HCT116 (cell line): Measurements from ENCODE around the gene PVALEF. TPM values are rescaled to one million over a fixed set of nuclear protein-coding genes. Genes with fewer than 3 reads are reported as not detected.

ENCODE experiments used
- ATAC-seq: fragments of 200-7000 bp; cut with Tn5 transposase; 2 replicates; pipeline ENCODE4 v1.9.1; 2020; ENCODE audit warnings: mild to moderate bottlenecking, moderate library complexity
- BruUV-seq: library from RNA; stranded (reverse); fragments of 400-500 nt; replicated peaks from 2 replicates; lab custom pipeline; 2021; lab: Mats Ljungman, UMichigan
- CTCF ChIA-PET: fragments of 300-600 bp; sonication (Branson Sonifier 250); formaldehyde crosslinking; loops from one replicate; lab custom pipeline; 2021; ENCODE audit warnings: antibody characterized with exemption; lab: Charles Lee
- POLR2A ChIA-PET: fragments of 300-600, 350-600 bp; sonication (Branson Sonifier 250); formaldehyde crosslinking; loops from one replicate; lab custom pipeline; 2021; ENCODE audit warnings: antibody characterized with exemption; lab: Charles Lee
- RAD21 ChIA-PET, 2 experiments: fragments of 300-600 bp; sonication (Branson Sonifier 250); formaldehyde crosslinking; loops; one replicate each; lab custom pipeline; 2023; ENCODE audit warnings: low total read pairs in 2 of 2; ENCODE audit not compliant: uncharacterized antibody in 2 of 2, unreplicated experiment in 2 of 2, low non-redundant PET in 1 of 2; lab: Charles Lee
- DNase-seq: peaks from one replicate; pipeline ENCODE4 v3.0.0-alpha.2; 2010; ENCODE audit warnings: low read depth, low spot score
- H2AFZ ChIP-seq: fragments of 200-600 bp; shearing (Covaris generic), sonication (generic); 2 replicates; pipeline ENCODE4 v1.6.1; 2017; ENCODE audit warnings: low read depth, mixed run types, mixed read lengths, antibody characterized with exemption, low read length; ENCODE audit not compliant: poor library complexity, severe bottlenecking
- H3K27ac ChIP-seq: 2 replicates; pipeline ENCODE4 v1.5.1; 2012; ENCODE audit warnings: low read depth, low read length
- H3K27me3 ChIP-seq: fragments of 200-600 bp; sonication (generic); 2 replicates; pipeline ENCODE4 v1.6.1; 2016; ENCODE audit warnings: mixed run types, low read length, mixed read lengths; ENCODE audit not compliant: insufficient read depth
- H3K36me3 ChIP-seq, 2 experiments: fragments of 200-500 bp in 1 of 2; fragments of 200-600 bp in 1 of 2; sonication (Bioruptor generic) in 1 of 2; sonication (generic) in 1 of 2; 2 replicates each; pipeline versions ENCODE4 v1.5.1 to v1.6.1; 2014 to 2016; ENCODE audit warnings: low read length in 2 of 2, inconsistent platforms in 1 of 2, mixed read lengths in 1 of 2, mixed run types in 1 of 2; ENCODE audit not compliant: insufficient read depth in 2 of 2, control insufficient read depth in 1 of 2
- H3K4me1 ChIP-seq, 2 experiments: fragments of 200-600 bp in 1 of 2; sonication (generic) in 1 of 2; 2 replicates each; pipeline versions ENCODE4 v1.5.1 to v1.6.1; 2012 to 2017; ENCODE audit warnings: low read length in 2 of 2, inconsistent platforms in 1 of 2, mild to moderate bottlenecking in 1 of 2, mixed read lengths in 1 of 2, mixed run types in 1 of 2, moderate library complexity in 1 of 2; ENCODE audit not compliant: insufficient read depth in 2 of 2, control insufficient read depth in 1 of 2
- H3K4me2 ChIP-seq: fragments of 200-600 bp; sonication (generic); 2 replicates; pipeline ENCODE4 v1.6.1; 2017; ENCODE audit warnings: mixed run types, low read length, mixed read lengths
- H3K4me3 ChIP-seq, 2 experiments: fragments of 200-600 bp in 1 of 2; sonication (generic) in 1 of 2; replicated peaks in 1 of 2; 2 replicates each; pipeline ENCODE4 v1.5.1; 2011 to 2016; ENCODE audit warnings: low read length in 2 of 2, control low read depth in 1 of 2, low read depth in 1 of 2, mild to moderate bottlenecking in 1 of 2, mixed read lengths in 1 of 2, mixed run types in 1 of 2
- H3K79me2 ChIP-seq: fragments of 200-600 bp; sonication (generic); 2 replicates; pipeline ENCODE4 v1.6.1; 2017; ENCODE audit warnings: mild to moderate bottlenecking, mixed run types, low read length, moderate library complexity, mixed read lengths; ENCODE audit not compliant: insufficient read depth
- H3K9ac ChIP-seq: fragments of 200-600 bp; sonication (generic); 2 replicates; pipeline ENCODE4 v1.6.1; 2016; ENCODE audit warnings: low read length, mixed read lengths
- H3K9me2 ChIP-seq: fragments of 200-600 bp; sonication (generic), shearing (Covaris generic); 2 replicates; pipeline ENCODE4 v1.6.1; 2017; ENCODE audit warnings: mixed run types, mild to moderate bottlenecking, moderate library complexity; ENCODE audit not compliant: insufficient read depth
- H3K9me3 ChIP-seq, 2 experiments: fragments of 200-500 bp in 1 of 2; fragments of 200-600 bp in 1 of 2; sonication (Bioruptor generic) in 1 of 2; sonication (generic) in 1 of 2; 2 replicates each; pipeline ENCODE4 v1.6.1; 2014 to 2017; ENCODE audit warnings: low read length in 2 of 2, mixed read lengths in 2 of 2, inconsistent platforms in 1 of 2, low read depth in 1 of 2, mild to moderate bottlenecking in 1 of 2, mixed run types in 1 of 2, moderate library complexity in 1 of 2; ENCODE audit not compliant: control insufficient read depth in 1 of 2, insufficient read depth in 1 of 2
- H4K20me1 ChIP-seq: fragments of 200-600 bp; sonication (generic), shearing (Covaris generic); 2 replicates; pipeline ENCODE4 v1.6.1; 2017; ENCODE audit warnings: mixed run types, mild to moderate bottlenecking, moderate library complexity; ENCODE audit not compliant: insufficient read depth
- EGR1 ChIP-seq: IDR thresholded peaks from 2 replicates; pipeline ENCODE4 v1.6.1; 2012; ENCODE audit warnings: low read depth
- FOSL1 ChIP-seq: IDR thresholded peaks from 2 replicates; pipeline ENCODE4 v1.6.1; 2012; ENCODE audit warnings: low read depth
- POLR2A ChIP-seq: IDR thresholded peaks from 2 replicates; pipeline ENCODE4 v1.7.0; 2011; ENCODE audit warnings: borderline replicate concordance; ENCODE audit not compliant: insufficient read depth, insufficient read length; ENCODE audit errors: extremely low read depth
- POLR2AphosphoS5 ChIP-seq: IDR thresholded peaks from 2 replicates; pipeline ENCODE4 v1.6.1; 2011; ENCODE audit warnings: mild to moderate bottlenecking, low read depth, low read length, moderate library complexity
- REST ChIP-seq: IDR thresholded peaks from 2 replicates; pipeline ENCODE4 v1.6.1; 2012; ENCODE audit warnings: low read depth
- SP1 ChIP-seq: IDR thresholded peaks from 2 replicates; pipeline ENCODE4 v1.6.1; 2012; ENCODE audit warnings: low read depth
- SRF ChIP-seq: IDR thresholded peaks from 2 replicates; pipeline ENCODE4 v1.6.1; 2012; ENCODE audit warnings: low read depth
- TCF7L2 ChIP-seq: IDR thresholded peaks from 2 replicates; pipeline ENCODE4 v1.7.0; 2011; ENCODE audit warnings: borderline replicate concordance, inconsistent platforms; ENCODE audit not compliant: insufficient read depth, insufficient read length; ENCODE audit errors: extremely low read depth
- YY1 ChIP-seq: IDR thresholded peaks from 2 replicates; pipeline ENCODE4 v1.6.1; 2011; ENCODE audit warnings: low read length, low read depth, moderate library complexity, mild to moderate bottlenecking; ENCODE audit not compliant: insufficient replicate concordance; ENCODE audit errors: extremely low read depth
- intact Hi-C: fragments of 100-400 bp; cut with micrococcal nuclease; formaldehyde crosslinking; loops from 2 replicates; pipeline ENCODE4 v1.10.0; 2022
- total RNA-seq: library from RNA; stranded (reverse); gene quantifications from one replicate; pipeline ENCODE4 v1.2.1, GENCODE V29; 2021; ENCODE audit not compliant: unreplicated experiment
- TF ChIP-seq, protein P1 (sequence below): IDR thresholded peaks from 2 replicates; pipeline ENCODE4 v1.6.1; 2011; ENCODE audit warnings: mild to moderate bottlenecking, low read length, moderate library complexity; ENCODE audit not compliant: insufficient replicate concordance; ENCODE audit errors: extremely low read depth

PVALEF gene
- total RNA-seq, 1 experiment from 2014 or later, result not detected

DNA sequence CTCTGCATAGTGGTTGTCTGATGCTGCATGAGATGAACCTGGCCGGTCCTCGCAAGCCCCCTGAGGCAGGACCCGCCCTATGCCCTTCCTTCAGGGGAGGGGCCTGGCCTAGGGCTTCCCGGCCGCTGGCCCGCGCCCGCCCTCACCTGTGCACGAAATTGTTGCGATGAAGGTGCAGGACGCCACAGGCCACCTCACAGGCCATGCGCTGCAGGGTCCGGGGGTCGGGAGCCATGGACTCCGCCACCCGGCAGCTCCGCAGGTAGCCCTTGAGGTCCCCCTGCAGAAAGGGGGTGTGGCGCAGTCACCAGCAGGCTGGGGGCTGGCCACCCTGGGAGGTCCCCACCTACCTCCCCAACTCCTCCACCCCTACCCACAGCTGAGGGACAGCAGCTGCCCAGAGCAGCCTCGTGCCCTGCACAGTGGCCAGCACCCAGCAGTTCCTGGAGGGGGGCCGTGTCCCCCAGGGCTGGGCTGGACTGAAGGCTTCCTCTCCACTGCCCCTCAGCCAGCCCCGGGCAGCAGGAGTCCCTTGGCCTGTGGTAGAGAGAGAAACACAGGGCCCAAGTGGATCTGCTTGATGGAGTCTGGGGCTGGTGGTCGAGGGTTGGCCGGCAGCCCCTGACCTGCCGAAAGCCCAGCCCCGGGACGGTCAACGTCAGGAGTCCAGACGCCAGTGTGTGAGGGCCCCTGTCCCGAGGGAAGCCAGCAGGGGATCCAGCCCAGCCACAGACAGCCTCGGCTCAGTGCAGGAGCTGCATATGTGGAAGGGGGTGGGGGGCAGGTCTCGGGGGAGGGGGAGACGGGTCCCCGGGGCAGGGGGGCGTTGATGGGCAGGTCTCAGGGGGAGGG is 38.8 kb upstream of the PVALEF start:
- intact Hi-C loops, result no loop called here
- Histone ChIP-seq H3K36me3 (no peaks in the 10 kb centered on the region), H4K20me1 (no peaks in the 10 kb centered on the region), H3K9ac (no peak overlapping the region), H2AFZ (no peak overlapping the region), H3K4me3 (no peak overlapping the region)
- RAD21 ChIA-PET, result no interaction called here
- TF ChIP-seq SP1 (no peak), SRF (no peak)
- TF ChIP-seq, all 23 proteins: peak for 0
- Histone ChIP-seq H3K27me3 (no peaks in the 10 kb centered on the region), H3K27ac (no peak overlapping the region), H3K4me2 (no peak overlapping the region), H3K4me1 (no peaks in the 10 kb centered on the region), H3K9me3 (no peaks in the 10 kb centered on the region), H3K79me2 (no peaks in the 10 kb centered on the region), H3K9me2 (no peaks in the 10 kb centered on the region)
- DNase-seq (no peak), ATAC-seq (no peak)
- no TSS peak for BruUV-seq
- POLR2A ChIA-PET, result no interaction called here
- CTCF ChIA-PET, result no interaction called here

DNA sequence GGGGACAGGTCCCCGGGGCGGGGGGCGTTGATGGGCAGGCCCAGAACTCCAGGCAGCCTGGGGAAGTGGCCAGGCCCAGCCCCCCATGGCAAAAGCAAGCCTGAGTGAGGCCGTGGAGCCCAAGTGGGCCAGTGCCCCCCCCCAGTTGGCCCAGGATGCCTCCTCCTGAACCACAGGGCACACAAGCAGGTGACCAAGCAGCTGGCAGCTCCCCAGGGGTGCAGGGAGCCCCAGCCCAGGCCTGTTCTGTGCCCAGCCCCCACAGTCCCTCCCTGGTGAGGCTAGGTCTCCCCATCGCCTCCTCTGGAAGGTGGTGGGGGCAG is 38.2 kb upstream of the PVALEF start:
- no peak overlapping the region for H3K4me2 ChIP-seq
- H3K4me3 ChIP-seq, result no peak overlapping the region
- no peaks in the 10 kb centered on the region for H3K27me3 ChIP-seq
- H3K9me3 ChIP-seq, result no peaks in the 10 kb centered on the region
- no peaks in the 10 kb centered on the region for H3K4me1 ChIP-seq
- BruUV-seq, result no TSS peak
- H3K79me2 ChIP-seq, result no peaks in the 10 kb centered on the region
- H3K27ac ChIP-seq, result no peak overlapping the region; the same call in 1 of the 2 replicates
- ATAC-seq, result no peak
- TF ChIP-seq SP1, result no peak
- TF ChIP-seq TCF7L2, result no peak
- no peak for TF ChIP-seq EGR1
- no peak for TF ChIP-seq REST
- no peak for TF ChIP-seq POLR2AphosphoS5
- no peak for TF ChIP-seq FOSL1
- TF ChIP-seq YY1, result no peak
- no peak for TF ChIP-seq SRF
- no peak for TF ChIP-seq POLR2A
- TF ChIP-seq, protein P1, sequence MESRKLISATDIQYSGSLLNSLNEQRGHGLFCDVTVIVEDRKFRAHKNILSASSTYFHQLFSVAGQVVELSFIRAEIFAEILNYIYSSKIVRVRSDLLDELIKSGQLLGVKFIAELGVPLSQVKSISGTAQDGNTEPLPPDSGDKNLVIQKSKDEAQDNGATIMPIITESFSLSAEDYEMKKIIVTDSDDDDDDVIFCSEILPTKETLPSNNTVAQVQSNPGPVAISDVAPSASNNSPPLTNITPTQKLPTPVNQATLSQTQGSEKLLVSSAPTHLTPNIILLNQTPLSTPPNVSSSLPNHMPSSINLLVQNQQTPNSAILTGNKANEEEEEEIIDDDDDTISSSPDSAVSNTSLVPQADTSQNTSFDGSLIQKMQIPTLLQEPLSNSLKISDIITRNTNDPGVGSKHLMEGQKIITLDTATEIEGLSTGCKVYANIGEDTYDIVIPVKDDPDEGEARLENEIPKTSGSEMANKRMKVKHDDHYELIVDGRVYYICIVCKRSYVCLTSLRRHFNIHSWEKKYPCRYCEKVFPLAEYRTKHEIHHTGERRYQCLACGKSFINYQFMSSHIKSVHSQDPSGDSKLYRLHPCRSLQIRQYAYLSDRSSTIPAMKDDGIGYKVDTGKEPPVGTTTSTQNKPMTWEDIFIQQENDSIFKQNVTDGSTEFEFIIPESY, result no peak
- no peak for DNase-seq
- ChIA-PET POLR2A (no interaction called here), CTCF (no interaction called here), RAD21 (no interaction called here)
- no peaks in the 10 kb centered on the region for H3K36me3 ChIP-seq
- H3K9me2 ChIP-seq, result no peaks in the 10 kb centered on the region
- intact Hi-C loops, result no loop called here
- no peak overlapping the region for H2AFZ ChIP-seq
- no peaks in the 10 kb centered on the region for H4K20me1 ChIP-seq
- no peak overlapping the region for H3K9ac ChIP-seq
